Dedifferentiated amniotic fluid mesenchymal stem cell (primary cell): ENCODE measurements around the gene CSRP3.
"Not testable (repeated sequence)": the region's sequence is repeated elsewhere in the genome, so short reads cannot be mapped to it uniquely, and the experiment has no call there.

ENCODE experiments used
- DNase-seq: peaks from one replicate; pipeline ENCODE4 v3.0.0-alpha.2; 2016; ENCODE audit errors: extremely low spot score

Gene CSRP3

DNA sequence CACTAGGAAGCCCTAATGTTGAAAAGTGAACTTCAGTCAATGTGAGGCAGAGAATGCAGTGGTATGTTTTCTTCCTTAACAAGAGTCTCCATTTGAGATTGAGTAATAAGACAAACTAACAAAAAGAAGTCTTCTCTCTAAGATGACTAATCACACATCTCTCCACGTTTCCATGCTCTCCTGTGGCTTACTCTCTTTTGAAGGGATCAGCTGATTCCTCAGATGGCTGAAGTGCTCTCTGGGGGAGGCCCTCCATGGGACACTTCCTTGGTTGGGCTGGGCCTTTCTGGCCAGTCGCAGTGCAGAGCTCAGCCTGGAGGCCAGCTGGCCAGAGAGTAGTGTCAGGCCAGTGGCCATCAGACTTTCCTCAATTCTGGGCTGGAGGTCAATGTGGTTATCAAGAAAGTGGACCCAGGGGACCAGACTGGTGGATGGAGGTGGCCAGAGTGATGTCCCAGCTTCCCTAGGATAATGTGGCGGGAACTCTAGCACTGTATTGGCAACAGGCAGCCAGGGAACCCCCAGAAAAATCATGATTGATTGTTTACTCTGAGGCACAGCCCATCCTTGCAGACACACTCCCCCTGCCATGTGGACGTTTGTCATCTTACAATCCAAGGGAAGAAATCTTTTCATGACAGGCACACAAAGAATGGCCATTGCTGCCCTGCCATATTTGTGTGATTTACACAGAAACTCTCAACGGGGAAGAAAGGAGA, 14.5 kb downstream of the CSRP3 start:
- DNase-seq: no peak

DNA sequence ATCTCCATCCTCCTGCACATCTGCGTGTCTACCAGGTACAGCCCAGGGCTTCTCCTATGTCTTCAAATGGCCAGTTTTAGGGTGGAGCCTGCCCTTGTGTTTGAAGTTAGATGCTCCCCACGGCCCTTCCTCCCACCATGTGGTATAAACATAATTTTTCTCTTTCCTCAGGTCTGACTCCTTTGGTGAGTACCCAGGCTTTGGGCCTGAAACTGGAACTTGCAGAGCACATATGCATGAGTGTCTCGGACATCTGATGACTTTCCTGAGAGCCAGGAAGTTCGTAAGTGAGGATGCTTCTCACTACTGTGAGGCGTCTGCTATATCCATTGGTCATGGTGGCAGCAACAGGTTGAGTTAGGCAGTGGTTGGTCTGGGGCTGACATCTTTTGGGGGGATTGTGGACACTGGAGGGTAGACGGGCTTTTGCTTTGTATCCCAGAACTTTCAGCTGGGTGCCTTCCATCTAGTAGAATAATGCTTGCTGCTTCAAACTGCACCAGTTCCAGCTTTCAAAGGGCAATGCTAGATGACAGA, 16.2 kb downstream of the CSRP3 start:
- no peak for DNase-seq

DNA sequence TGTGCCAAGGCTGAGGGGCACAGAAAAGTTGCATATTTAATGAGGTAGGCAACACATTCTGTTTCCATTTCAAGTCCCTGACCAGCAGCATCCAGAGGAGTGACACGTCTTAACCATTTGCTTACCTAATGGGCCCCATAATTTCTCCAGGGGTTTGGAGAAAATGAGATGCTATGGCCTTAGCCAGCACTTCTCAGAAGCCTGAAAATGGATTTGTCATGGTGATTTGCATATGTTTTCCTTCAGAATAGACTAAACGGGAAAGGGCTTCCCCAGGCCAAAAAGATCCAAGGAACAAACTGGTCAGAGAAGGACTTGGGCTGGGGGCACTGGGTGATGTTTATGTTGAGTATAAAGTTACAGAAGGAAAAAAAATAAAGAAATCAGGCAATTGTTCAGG, 16.7 kb downstream of the CSRP3 start:
- no peak for DNase-seq

DNA sequence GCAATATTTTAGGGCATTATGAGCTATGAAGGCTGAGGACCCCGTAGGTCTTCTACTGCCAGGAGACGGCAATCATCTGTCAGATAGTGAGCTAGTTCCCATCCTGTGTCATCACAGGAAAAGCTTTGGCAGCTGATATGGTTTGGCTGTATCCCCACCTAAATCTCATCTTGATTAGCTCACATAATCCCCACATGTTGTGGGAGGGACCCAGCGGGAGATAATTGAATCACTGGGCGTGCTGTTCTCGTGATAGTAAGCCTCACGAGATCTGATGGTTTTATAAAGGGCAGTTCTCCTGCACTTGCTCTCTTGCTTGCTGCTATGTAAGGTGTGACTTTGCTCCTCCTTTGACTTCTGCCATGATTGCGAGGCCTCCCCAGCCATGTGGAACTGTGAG, 18.1 kb downstream of the CSRP3 start:
- DNase-seq: no peak

DNA sequence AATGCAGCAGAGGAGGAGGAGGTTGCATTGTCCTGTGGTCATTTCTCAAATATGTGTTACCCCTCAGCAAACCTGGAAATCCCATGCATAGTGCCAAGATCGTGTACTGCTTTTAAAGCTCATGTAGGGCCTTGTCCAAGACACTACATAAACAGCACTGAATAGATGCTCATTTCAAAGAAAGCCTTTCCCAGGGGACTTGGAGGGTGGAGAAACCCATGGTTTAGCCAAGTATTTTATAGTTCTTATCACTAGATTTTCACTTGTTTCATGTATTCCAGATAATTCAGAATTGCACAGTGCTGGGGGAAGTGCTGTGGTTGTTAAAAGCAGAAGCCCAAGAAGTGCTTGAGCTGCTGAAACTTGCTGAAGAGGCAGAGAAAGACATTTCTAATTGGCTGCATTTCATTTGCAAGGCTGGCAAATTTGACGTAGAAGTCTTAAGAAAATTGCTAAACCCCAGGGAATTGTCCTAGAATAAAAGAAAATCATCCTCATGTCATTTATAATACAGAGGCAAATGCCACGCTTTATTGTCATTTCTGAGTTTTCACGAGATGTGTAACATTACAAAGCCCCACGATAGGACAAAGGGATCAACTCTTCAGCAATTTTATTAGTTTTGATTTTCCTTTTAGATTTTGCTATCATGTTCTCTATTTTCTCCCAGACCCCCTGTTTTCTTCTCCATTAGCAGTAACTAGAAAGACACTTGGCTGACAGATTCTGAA, 20.1 kb downstream of the CSRP3 start:
- no peak for DNase-seq

DNA sequence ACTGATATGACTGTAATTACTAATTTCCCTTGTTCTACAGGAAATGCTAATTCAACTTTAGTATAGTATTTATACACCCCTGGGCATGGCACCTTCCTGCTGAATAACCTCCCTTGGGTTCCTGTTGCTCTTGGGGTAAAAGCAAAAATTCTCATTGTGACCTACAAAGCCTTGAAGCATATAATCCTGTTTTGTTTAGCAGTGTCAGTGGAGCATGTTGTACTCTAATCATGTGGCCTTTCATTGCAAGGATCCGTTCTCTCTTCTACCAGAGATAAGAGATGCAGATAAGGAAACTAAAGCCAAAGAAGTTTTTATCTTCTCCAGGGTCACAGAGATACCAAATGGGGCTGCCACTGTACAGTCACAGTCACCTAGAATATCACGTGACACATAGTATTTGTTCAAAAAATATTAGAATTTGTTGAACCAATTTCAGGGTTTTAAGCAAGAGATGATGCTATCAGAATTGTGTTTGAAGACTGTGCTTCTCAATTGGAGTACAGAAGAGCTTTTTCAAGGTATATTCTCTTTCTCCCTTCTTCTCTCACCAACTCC, 25.1 kb downstream of the CSRP3 start:
- DNase-seq: no peak

DNA sequence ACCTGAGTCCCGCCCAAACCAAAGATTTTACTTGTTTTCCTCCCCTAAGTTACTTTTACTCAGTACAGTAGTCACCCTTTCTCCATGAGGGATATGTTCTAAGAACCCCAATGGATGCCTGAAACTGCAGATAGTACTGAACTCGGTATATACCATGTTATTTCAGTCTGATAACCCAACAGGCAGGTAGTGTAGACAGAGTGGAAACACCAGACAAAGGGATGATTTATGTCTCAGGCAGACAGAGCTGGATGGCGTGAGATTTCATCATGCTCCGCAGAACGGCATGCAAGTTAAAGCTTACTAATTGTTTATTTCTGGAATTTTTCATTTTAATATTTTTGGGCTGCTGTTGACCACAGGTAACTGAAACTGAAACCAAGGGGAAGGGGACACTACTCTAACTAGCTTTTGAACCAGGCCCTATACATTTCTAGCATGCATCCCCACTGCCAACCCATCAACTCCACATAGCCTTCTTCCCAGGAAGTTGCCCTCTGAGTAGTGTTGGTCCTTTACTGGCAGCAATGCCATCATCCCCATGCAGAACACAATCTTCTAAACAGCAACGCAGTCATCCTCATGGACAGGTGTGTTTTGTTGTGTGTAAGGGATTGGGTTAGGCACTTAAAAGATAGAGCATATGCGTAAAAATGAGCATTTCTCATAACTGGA, 27.7 kb downstream of the CSRP3 start:
- no peak for DNase-seq

DNA sequence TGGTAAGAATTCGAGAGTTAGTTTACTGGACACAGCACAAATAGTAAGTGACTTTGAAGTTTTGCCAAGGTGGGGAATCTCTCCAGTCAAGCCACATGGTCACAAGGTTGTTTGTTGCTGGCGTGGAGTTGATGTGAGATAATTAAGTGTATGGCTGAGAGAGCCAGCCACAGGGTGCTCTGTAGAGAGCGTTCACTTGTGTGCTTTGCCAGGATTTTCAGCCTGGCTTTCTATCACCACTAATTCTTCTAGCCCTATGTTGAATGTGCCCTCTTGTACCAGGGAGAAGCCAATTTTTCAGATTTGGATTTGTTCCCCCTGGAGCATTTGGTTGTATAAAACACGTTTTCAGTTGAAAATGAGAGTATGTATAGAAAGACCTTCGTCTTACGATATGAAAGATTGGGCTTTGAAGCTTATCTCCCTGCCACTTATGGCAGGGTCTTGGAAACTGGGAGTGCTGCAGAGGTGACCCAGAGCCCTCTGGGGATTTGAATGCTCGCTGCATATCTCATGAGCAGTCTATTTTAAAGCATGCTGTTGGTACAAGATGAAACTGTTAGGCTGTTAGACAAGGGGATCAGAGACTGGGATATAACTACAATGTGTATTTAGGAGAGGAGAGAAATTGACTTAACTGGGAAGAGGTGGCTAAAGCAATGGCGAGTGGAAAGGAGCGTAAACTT, 28.6 kb downstream of the CSRP3 start:
- no peak for DNase-seq

DNA sequence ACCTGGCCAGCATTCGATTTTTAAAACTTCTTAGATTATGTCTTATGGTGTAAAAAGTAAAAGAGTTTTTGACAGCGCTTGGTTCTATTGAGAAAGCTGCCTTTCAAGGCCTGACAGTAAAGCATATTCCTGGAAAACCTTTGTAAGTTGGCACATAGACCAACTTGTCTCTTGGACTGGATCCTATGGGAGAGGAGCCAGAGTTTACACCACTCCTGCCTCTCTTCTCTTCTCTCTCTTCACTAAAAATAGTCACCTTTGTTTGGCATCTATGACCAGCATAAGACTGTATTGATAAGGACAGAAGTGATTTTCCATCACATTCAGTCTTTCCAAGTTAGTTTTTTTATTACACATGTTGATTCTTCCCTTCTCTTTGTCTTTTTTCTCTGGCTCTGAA, 33.7 kb downstream of the CSRP3 start:
- no peak for DNase-seq

DNA sequence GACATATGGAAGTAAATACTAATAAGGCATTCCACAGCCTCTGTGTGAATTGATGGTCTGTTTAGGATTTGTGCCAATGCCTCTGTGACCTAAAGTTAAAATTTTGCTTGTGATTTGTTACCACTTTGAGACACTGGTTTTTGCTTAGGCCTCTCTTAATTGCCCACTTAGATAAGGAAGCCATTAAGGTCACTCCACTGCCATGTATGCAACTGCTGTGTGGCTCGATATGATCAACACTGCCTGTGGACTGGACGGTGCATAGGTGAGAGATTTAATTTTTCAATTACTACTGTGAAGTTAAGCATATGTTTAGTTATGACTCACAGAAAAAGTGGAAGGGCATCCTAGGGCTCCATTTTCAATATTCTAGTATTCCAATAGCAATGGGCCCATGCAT, 36.9 kb downstream of the CSRP3 start:
- no peak for DNase-seq

DNA sequence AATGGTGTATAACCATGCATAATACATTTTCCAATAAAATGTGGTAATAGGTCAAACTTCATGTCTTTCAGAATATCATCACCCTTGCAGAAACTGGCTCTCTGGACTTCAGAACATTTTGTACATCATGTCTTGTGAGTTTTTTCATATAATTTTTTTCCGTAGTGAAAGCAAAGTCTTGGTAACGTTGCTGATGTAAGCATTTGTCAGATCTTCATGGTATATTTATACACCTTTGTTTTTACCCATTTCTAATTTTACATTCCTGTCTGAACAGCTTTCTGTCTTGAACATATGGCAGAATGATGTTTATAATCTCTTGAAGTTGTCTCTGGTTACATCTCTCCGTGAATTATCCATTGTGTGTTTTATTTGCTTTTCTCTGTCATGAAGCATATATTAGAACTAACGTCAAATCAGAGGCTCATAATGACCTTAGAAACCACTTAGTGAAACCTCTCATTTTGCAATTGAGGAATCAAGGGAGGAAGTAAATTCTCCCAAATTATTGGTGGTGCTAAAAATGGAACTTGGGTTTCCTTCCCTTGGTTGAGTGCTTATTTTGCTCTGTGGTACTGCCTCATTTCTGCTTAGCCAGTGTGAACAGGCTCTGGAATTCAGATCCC, 37.4 kb downstream of the CSRP3 start:
- DNase-seq: no peak

DNA sequence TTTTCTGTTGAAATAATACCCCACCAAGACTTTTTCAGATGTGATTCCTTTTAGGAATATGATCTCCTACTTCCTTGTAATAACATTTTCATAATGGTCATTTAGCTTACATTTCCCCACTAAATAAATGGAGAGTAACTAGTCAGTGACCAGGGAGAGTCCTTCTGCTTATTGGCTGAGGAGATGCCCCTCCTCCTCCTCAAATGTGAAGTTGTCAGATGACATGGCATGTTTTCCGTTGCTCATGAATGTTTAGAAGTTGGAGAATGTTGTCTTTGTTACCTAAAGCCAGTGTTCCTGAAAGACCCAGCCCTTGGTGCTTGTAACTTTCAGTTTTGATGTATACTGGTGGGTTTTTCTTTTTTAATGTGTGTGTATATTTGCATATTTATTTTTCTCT, 38.2 kb downstream of the CSRP3 start:
- no peak for DNase-seq

DNA sequence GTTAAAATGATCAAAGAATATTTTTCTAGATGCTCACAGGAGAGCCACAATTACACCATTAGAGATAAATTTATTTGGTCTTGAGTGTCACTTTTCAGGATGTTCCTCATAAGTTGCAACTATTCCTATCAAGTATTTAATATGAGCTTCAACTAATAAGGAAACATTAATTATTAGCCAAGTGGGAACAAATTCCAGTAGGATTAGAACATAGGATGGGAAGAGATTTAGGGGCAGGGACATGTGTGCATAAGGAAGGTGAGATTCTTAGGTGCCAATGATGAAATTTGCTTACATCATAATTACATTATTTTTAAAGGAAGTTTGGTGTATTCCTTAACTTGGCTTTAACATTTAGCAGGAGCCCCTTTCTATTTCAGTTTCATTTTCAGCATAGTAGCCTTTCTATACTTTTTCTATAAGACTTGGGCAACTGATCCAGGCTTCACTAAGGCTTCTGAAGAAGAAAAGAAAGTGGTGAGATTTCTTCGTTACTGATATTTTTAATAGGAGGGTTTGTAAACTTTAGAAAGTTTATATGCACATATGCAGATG, 38.8 kb downstream of the CSRP3 start:
- DNase-seq: no peak

DNA sequence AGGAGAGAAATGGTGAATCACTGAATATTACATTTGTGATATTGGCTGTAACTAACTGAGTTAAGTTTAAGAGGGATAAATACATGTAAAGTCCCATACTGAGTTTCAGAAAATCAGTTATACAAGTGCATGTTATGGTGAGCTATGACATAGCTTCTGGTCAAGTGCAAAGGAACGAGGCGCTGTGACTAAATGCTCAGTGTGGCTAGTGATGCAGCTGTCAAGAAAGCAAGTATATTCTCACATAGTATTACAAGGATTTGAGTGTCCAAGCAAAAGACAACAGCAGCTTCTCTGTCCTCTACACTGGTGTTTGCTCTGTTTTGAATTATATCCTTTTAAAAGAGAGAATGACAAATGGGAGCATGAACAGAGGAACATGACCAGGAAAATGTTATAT, 40.1 kb downstream of the CSRP3 start:
- no peak for DNase-seq

DNA sequence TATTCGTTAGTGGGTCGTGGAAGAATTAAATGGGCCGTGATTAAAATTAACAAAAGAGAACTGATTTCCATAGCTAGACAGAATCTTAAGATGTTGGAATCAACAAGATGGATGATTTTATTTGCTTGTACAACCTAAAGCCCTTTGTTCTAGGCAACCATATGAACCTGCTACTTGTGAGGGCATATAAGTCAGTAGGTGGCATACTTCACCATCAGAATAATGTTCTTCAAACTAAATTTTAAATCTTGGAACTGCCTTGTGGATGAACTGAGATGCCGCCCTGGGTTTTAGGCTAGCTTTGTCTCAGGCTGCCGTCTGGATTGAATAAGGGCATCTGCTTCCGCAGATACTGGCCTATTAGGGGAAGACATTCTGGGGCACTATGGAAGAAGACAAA, 40.9 kb downstream of the CSRP3 start:
- no peak for DNase-seq

DNA sequence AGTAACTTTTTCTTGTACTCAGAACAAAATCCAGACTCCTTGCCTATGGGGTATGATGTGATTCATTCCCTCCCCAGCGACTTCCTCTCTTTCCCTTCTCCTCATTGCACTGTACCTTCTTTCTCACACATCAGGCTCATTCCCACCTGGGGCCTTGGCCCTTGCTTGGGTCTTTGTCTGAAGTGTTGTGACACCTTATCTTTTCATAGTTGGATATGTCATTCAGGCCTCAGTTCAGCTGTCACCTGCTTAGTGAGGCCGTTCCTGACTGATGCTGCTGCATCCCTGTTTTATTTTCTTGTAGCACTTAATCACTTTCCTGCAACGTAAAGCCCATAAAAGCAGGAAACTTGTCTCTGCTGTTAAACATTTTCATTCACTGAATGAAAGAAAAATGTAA, 44.9 kb downstream of the CSRP3 start:
- no peak for DNase-seq

DNA sequence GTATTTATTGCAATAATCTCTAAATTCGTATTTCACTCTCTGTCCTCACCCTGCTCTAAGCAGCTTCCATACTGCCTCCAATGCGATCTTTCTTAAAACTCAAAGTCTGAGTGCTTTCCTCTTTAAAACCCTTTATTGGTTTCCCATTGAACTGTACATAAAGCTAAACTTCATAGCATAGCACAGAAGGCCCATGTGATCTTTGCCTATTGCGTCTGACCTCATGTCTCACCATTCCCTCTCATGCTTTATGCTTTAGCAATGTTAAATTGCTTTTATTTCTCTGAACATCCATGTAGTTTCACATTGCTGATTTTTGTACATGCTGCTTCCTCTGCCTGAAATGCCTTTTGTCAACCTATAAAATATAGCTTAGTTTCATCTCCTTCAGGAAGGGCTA, 56.5 kb downstream of the CSRP3 start:
- no peak for DNase-seq

DNA sequence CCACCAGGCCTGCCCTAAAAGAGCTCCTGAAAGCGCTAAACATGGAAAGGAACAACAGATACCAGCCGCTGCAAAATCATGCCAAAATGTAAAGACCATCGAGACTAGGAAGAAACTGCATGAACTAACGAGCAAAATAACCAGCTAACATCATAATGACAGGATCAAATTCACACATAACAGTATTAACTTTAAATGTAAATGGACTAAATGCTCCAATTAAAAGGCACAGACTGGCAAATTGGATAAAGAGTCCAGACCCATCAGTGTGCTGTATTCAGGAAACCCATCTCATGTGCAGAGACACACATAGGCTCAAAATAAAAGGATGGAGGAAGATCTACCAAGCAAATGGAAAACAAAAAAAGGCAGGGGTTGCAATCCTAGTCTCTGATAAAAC, 64.9 kb downstream of the CSRP3 start:
- DNase-seq: not testable (repeated sequence)

DNA sequence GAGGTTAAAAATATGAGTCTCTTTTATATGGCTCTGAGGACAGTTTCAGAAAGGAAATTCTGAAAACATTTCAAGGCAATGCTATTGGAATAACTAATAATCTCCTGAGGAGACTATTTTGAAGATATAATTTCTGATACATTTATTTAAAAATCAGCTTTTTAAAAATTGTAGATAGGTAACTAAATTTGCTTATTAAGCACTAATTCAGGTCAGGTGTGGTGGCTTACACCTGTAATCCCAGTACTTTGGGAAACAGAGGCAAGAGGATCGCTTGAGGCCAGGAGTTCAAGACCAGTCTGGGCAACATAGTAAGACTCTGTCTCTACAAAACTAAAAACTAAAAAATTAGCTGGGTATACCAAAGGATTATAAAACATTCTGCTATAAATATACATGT, 67.8 kb downstream of the CSRP3 start:
- no peak for DNase-seq
